Tibial nerve (tissue), 4 donors: ENCODE measurements around the gene TMEM35A. TPM values are rescaled to one million over a fixed set of nuclear protein-coding genes. Genes with fewer than 3 reads are reported as not detected.

Experiments used
- DNase-seq, 2 donors: peaks; one replicate each; pipeline ENCODE4 v3.0.0-alpha.2; 2019; ENCODE audit warnings: low spot score in 2 of 2
- H3K27ac ChIP-seq, 4 donors: fragments of 200-600 bp; sonication (generic) in 3 of 4; one replicate each; pipeline ENCODE4 v1.5.1; 2017 to 2019; ENCODE audit warnings: mild to moderate bottlenecking in 1 of 4
- H3K27me3 ChIP-seq, 2 donors: fragments of 200-600 bp; sonication (generic) in 1 of 2; one replicate each; pipeline versions ENCODE4 v1.5.1 to v1.6.0; 2017 to 2019
- H3K36me3 ChIP-seq, 3 donors: fragments of 200-600 bp; sonication (generic); one replicate each; pipeline ENCODE4 v1.5.1; 2018 to 2019
- H3K4me1 ChIP-seq, 4 donors: fragments of 200-600 bp; sonication (generic) in 3 of 4; one replicate each; pipeline ENCODE4 v1.5.1; 2017 to 2019
- H3K4me3 ChIP-seq, 4 donors: fragments of 200-600 bp; sonication (generic) in 3 of 4; one replicate each; pipeline ENCODE4 v1.5.1; 2017 to 2019; ENCODE audit warnings: mild to moderate bottlenecking in 1 of 4, moderate library complexity in 1 of 4
- H3K9me3 ChIP-seq, 4 donors: fragments of 200-600 bp; sonication (generic) in 3 of 4; one replicate each; pipeline ENCODE4 v1.5.1; 2017 to 2019
- EP300 ChIP-seq, 2 donors: sonication (generic); formaldehyde crosslinking; IDR thresholded peaks; one replicate each; pipeline ENCODE4 v1.6.1; 2017; ENCODE audit warnings: antibody characterized with exemption in 2 of 2, mild to moderate bottlenecking in 1 of 2
- POLR2A ChIP-seq, 2 donors: fragments of 450-650 bp; IDR thresholded peaks; one replicate each; pipeline ENCODE4 v1.6.1; 2017; ENCODE audit warnings: antibody characterized with exemption in 2 of 2, mild to moderate bottlenecking in 2 of 2, moderate library complexity in 2 of 2
- WGBS, 2 donors: methylation state at CpG; one replicate each; pipeline ENCODE4 v1.1.5; 2018; 5-methylcytosine and 5-hydroxymethylcytosine counted together
- total RNA-seq, 4 donors: library from RNA; depleted of rRNA; stranded (reverse); fragments of >200 nt; gene quantifications; one replicate each; pipeline ENCODE4 v1.1.0, GENCODE V29; 2016
- TF ChIP-seq, protein P1 (sequence below), 5 experiments: fragments of 200-600 bp in 3 of 5; fragments of 450-650 bp in 2 of 5; sonication (generic) in 3 of 5; IDR thresholded peaks; one replicate each; pipeline ENCODE4 v1.5.1; 2016 to 2019; ENCODE audit warnings: antibody characterized with exemption in 5 of 5, mild to moderate bottlenecking in 3 of 5, moderate library complexity in 2 of 5

Gene TMEM35A, protein sequence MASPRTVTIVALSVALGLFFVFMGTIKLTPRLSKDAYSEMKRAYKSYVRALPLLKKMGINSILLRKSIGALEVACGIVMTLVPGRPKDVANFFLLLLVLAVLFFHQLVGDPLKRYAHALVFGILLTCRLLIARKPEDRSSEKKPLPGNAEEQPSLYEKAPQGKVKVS
- total RNA-seq = 1 to 10 TPM in 2 of 4 donors, under 1 TPM in 2; 0.30 to 2.7 (median 0.85) TPM

DNA sequence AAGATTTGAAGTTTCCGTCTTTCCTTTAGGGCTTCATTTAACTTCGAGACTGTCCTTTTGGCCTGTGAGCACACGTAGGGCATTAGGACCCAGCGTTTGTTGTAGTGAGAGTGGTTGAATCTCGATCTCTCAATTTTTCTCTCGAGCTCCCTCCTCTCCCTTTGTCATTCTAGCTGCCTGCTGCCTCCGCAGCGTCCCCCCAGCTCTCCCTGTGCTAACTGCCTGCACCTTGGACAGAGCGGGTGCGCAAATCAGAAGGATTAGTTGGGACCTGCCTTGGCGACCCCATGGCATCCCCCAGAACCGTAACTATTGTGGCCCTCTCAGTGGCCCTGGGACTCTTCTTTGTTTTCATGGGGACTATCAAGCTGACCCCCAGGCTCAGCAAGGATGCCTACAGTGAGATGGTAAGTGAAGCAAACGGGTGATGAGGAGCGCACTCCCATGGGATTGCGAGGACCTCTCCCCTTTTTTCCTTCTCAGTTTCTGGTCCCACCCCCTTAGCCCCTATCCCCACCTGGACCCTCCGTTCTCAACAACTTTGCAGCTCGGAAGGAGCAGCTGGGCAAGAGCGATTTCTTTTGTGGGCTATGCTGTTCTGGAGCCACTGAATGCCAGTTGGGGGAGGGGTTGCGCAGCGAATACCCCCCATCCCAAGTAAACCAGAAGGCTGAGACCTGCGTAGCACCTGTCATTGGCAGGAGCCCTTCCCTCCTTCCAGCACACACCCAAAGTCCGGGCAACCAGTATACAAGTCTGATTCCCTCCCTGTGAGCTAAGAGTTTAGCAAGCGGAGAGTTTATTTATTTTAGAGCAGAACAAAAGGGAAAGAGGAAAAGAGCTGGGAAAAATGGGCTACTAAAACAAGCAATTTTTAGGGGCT, at the start of gene TMEM35A:
TMEM35A (plus strand) TSS at position 164 of the 883 bp plus-strand sequence; CDS start at position 288, 124 bp downstream.
- no peak for DNase-seq
- H3K27me3 ChIP-seq = peaks cover 0 to 17% of the 10 kb centered on the region in 2 donors
- TF ChIP-seq EP300 (IDR thresholded peaks at IDR 0.05) (no peak), POLR2A (IDR thresholded peaks at IDR 0.05) (no peak)
- TF ChIP-seq, protein P1, sequence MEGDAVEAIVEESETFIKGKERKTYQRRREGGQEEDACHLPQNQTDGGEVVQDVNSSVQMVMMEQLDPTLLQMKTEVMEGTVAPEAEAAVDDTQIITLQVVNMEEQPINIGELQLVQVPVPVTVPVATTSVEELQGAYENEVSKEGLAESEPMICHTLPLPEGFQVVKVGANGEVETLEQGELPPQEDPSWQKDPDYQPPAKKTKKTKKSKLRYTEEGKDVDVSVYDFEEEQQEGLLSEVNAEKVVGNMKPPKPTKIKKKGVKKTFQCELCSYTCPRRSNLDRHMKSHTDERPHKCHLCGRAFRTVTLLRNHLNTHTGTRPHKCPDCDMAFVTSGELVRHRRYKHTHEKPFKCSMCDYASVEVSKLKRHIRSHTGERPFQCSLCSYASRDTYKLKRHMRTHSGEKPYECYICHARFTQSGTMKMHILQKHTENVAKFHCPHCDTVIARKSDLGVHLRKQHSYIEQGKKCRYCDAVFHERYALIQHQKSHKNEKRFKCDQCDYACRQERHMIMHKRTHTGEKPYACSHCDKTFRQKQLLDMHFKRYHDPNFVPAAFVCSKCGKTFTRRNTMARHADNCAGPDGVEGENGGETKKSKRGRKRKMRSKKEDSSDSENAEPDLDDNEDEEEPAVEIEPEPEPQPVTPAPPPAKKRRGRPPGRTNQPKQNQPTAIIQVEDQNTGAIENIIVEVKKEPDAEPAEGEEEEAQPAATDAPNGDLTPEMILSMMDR (IDR thresholded peaks at IDR 0.05) = no peak
- no peaks in the 10 kb centered on the region for H3K36me3 ChIP-seq
- H3K9me3 ChIP-seq = no peaks in the 10 kb centered on the region
- peak within 1 kb of the TSS in 3 of 4 donors; percentile 23 to 48 (median 27) for H3K4me3 ChIP-seq
- peaks cover 0 to 9% (median 0%) of the 10 kb centered on the region in 4 donors for H3K4me1 ChIP-seq
- 7 to 27% methylated on average over 22 to 23 of the region's 23 CpGs for WGBS, 2 donors
- peak within 1 kb of the TSS in 1 of 4 donors; percentile 24 for H3K27ac ChIP-seq

DNA sequence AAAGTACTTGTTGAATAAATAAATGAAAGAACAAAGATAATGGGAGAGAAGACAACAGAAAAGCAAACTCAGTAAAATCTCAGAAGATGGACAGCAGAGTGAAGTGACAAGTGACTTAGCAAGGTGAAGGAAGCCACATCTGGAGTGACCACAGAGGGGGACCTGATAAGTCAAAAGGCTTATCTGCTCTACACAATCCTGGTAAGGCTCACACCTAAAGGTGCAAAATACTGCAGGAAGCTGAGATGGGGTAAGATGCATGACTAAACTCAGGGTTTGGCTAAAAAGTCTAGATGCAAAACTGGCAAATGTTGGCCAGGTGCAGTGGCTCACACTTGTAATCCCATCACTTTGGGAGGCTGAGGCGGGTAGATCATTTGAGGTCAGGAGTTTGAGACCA, 49.0 kb upstream of the TMEM35A start:
- no peaks in the 10 kb centered on the region for H3K9me3 ChIP-seq
- no peaks in the 10 kb centered on the region for H3K4me1 ChIP-seq
- DNase-seq = no peak
- WGBS, 2 donors = 83 to 100% methylated on average over 1 of the region's 1 CpG
- H3K27me3 ChIP-seq = no peaks in the 10 kb centered on the region
- peaks cover 0 to 38% (median 0%) of the 10 kb centered on the region in 3 donors for H3K36me3 ChIP-seq
- TF ChIP-seq POLR2A (IDR thresholded peaks at IDR 0.05) (no peak), EP300 (IDR thresholded peaks at IDR 0.05) (no peak)
- TF ChIP-seq, protein P1 (IDR thresholded peaks at IDR 0.05) = no peak
- no peak overlapping the region for H3K27ac ChIP-seq
- no peak overlapping the region for H3K4me3 ChIP-seq

DNA sequence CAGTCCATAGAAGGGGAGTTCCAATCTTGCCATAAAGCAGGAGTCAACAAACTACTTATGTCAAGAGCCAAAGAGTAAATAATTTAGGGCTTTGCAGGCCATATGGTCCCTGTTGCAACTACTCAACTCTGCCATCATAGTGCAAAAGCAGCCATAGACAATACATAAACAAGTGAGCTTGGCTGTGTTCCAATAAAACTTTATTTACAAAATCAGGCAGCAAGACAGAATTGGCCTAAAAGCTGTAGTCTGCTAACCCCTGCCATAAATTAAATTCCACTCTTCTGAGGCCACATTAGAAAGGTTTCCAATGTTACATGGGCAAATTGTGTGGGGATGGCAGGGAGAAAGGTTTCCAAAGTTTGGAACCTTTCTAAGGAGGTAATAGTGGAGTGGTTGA, 41.4 kb upstream of the TMEM35A start:
- DNase-seq = no peak
- Histone ChIP-seq H3K4me1 (no peaks in the 10 kb centered on the region), H3K36me3 (peaks cover 0 to 58% (median 0%) of the 10 kb centered on the region in 3 donors), H3K9me3 (no peaks in the 10 kb centered on the region), H3K4me3 (no peak overlapping the region), H3K27ac (no peak overlapping the region), H3K27me3 (no peaks in the 10 kb centered on the region)
- TF ChIP-seq POLR2A (IDR thresholded peaks at IDR 0.05) = no peak
- TF ChIP-seq EP300 (IDR thresholded peaks at IDR 0.05) = no peak
- TF ChIP-seq, protein P1 (IDR thresholded peaks at IDR 0.05) = no peak

DNA sequence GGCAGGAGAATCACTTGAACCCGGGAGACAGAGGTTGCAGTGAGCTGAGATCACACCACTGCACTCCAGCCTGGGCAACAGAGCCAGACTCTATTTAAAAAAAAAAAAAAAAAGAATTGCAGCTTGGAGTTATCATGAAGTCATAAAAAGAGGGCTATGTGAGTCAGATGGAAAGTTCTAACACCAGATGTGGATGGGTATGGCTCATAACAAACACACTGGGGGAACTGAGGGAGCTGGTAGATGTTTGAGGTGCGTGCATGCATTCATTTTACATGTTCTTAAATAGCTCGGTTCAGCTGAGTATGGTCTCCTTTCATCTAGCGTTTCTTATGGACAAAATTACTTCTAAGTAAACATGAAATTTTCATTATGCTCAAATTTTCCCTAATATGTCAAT, 38.5 kb upstream of the TMEM35A start:
- H3K27me3 ChIP-seq = no peaks in the 10 kb centered on the region
- TF ChIP-seq POLR2A (IDR thresholded peaks at IDR 0.05) (no peak), EP300 (IDR thresholded peaks at IDR 0.05) (no peak)
- TF ChIP-seq, protein P1 (IDR thresholded peaks at IDR 0.05) = no peak
- DNase-seq = no peak
- H3K4me3 ChIP-seq = no peak overlapping the region
- H3K36me3 ChIP-seq = peaks cover 0 to 46% (median 0%) of the 10 kb centered on the region in 3 donors
- H3K27ac ChIP-seq = no peak overlapping the region
- 81 to 100% methylated on average over 3 to 4 of the region's 4 CpGs for WGBS, 2 donors
- H3K4me1 ChIP-seq = no peaks in the 10 kb centered on the region
- no peaks in the 10 kb centered on the region for H3K9me3 ChIP-seq

DNA sequence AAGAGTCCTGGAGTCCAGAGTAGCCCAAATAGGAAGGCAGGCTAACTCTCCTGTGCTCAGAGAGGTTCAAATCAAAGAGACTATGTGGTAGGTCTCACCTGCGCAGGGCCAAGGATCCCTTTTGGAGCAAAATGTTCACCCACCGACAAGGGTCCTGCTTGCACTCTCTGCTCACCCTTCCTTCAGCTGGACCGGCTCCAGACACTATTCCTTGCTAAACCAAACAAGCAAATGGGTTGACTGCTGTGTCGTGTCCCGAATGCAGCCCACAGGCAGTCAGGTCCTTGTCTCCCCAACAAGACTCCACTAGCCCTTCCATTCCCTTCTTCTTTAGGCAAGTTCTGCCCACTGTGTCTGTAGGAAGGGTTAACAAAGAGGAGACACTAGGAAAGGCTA, 27.5 kb upstream of the TMEM35A start:
- H3K4me3 ChIP-seq = peak overlapping the region; percentile 39 to 59 (median 49)
- TF ChIP-seq POLR2A (IDR thresholded peaks at IDR 0.05) = no peak
- TF ChIP-seq EP300 (IDR thresholded peaks at IDR 0.05) = no peak
- TF ChIP-seq, protein P1 (IDR thresholded peaks at IDR 0.05) = no peak
- no peaks in the 10 kb centered on the region for H3K36me3 ChIP-seq
- H3K27ac ChIP-seq = peak overlapping the region; percentile 49 to 89 (median 78)
- WGBS, 2 donors = 0 to 49% methylated on average over 2 to 5 of the region's 5 CpGs
- no peak for DNase-seq
- no peaks in the 10 kb centered on the region for H3K27me3 ChIP-seq
- no peaks in the 10 kb centered on the region for H3K9me3 ChIP-seq
- peaks cover 0 to 5% (median 0%) of the 10 kb centered on the region in 4 donors for H3K4me1 ChIP-seq
